Ishikawa (cell line): Measurements from ENCODE around the gene CISD3.

ENCODE experiments used
- CEBPB ChIP-seq: IDR thresholded peaks from 2 replicates; pipeline ENCODE4 v1.6.1; 2012
- CREB1 ChIP-seq: IDR thresholded peaks from 2 replicates; pipeline ENCODE4 v1.6.1; 2012; ENCODE audit warnings: low read depth
- EGR1 ChIP-seq: IDR thresholded peaks from 2 replicates; pipeline ENCODE4 v1.6.1; 2012
- EP300 ChIP-seq: IDR thresholded peaks from 2 replicates; pipeline ENCODE4 v1.6.1; 2012; ENCODE audit warnings: borderline replicate concordance
- FOXM1 ChIP-seq: IDR thresholded peaks from 2 replicates; pipeline ENCODE4 v1.6.1; 2012; ENCODE audit warnings: low read depth, borderline replicate concordance
- NFIC ChIP-seq: IDR thresholded peaks from 2 replicates; pipeline ENCODE4 v1.6.1; 2012
- RAD21 ChIP-seq: IDR thresholded peaks from 2 replicates; pipeline ENCODE4 v1.6.1; 2012; ENCODE audit warnings: low read depth
- TAF1 ChIP-seq: IDR thresholded peaks from 2 replicates; pipeline ENCODE4 v1.6.1; 2012; ENCODE audit warnings: low read depth, mild to moderate bottlenecking
- TCF12 ChIP-seq: IDR thresholded peaks from 2 replicates; pipeline ENCODE4 v1.6.1; 2012; ENCODE audit warnings: low read depth
- TEAD4 ChIP-seq: IDR thresholded peaks from 2 replicates; pipeline ENCODE4 v1.6.1; 2012
- YY1 ChIP-seq: IDR thresholded peaks from 2 replicates; pipeline ENCODE4 v1.6.1; 2012; ENCODE audit warnings: low read depth
- ZBTB7A ChIP-seq: IDR thresholded peaks from 2 replicates; pipeline ENCODE4 v1.6.1; 2012; ENCODE audit warnings: low read depth
- TF ChIP-seq, protein P1 (sequence below): IDR thresholded peaks from 2 replicates; pipeline ENCODE4 v1.6.1; 2012; ENCODE audit warnings: low read depth, mild to moderate bottlenecking
- TF ChIP-seq, protein P2 (sequence below): IDR thresholded peaks from 2 replicates; pipeline ENCODE4 v1.6.1; 2012
- TF ChIP-seq, protein P3 (sequence below): IDR thresholded peaks from 2 replicates; pipeline ENCODE4 v1.6.1; 2012

CISD3 gene

DNA sequence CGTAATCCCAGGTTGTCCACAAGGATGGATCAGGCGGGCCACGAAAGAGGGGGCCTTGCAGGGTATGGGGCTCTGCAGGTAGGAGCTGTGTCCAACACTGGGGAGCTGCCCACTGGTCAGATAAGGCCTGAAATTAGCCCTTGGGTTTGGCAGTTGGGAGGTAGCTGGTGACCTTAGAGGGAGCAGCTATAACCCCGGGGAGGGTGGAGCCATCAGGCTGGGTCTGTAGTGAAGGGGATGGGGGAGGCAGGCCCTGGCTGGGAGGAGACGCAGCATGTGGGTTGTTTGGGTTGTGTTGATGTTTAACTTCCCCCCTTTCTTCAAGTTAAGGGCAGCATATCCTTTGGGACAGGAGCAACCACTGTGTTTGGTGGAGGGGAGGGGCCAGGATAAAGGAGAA is 19.2 kb upstream of the CISD3 start:
- no peak for TF ChIP-seq NFIC
- TF ChIP-seq EGR1: no peak
- no peak for TF ChIP-seq TCF12
- TF ChIP-seq, protein P1, sequence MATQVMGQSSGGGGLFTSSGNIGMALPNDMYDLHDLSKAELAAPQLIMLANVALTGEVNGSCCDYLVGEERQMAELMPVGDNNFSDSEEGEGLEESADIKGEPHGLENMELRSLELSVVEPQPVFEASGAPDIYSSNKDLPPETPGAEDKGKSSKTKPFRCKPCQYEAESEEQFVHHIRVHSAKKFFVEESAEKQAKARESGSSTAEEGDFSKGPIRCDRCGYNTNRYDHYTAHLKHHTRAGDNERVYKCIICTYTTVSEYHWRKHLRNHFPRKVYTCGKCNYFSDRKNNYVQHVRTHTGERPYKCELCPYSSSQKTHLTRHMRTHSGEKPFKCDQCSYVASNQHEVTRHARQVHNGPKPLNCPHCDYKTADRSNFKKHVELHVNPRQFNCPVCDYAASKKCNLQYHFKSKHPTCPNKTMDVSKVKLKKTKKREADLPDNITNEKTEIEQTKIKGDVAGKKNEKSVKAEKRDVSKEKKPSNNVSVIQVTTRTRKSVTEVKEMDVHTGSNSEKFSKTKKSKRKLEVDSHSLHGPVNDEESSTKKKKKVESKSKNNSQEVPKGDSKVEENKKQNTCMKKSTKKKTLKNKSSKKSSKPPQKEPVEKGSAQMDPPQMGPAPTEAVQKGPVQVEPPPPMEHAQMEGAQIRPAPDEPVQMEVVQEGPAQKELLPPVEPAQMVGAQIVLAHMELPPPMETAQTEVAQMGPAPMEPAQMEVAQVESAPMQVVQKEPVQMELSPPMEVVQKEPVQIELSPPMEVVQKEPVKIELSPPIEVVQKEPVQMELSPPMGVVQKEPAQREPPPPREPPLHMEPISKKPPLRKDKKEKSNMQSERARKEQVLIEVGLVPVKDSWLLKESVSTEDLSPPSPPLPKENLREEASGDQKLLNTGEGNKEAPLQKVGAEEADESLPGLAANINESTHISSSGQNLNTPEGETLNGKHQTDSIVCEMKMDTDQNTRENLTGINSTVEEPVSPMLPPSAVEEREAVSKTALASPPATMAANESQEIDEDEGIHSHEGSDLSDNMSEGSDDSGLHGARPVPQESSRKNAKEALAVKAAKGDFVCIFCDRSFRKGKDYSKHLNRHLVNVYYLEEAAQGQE: no peak
- no peak for TF ChIP-seq ZBTB7A
- no peak for TF ChIP-seq TAF1
- TF ChIP-seq CEBPB: no peak
- TF ChIP-seq CREB1: no peak
- TF ChIP-seq, protein P2, sequence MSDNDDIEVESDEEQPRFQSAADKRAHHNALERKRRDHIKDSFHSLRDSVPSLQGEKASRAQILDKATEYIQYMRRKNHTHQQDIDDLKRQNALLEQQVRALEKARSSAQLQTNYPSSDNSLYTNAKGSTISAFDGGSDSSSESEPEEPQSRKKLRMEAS: no peak
- TF ChIP-seq FOXM1: no peak
- no peak for TF ChIP-seq RAD21
- TF ChIP-seq YY1: no peak
- no peak for TF ChIP-seq EP300

DNA sequence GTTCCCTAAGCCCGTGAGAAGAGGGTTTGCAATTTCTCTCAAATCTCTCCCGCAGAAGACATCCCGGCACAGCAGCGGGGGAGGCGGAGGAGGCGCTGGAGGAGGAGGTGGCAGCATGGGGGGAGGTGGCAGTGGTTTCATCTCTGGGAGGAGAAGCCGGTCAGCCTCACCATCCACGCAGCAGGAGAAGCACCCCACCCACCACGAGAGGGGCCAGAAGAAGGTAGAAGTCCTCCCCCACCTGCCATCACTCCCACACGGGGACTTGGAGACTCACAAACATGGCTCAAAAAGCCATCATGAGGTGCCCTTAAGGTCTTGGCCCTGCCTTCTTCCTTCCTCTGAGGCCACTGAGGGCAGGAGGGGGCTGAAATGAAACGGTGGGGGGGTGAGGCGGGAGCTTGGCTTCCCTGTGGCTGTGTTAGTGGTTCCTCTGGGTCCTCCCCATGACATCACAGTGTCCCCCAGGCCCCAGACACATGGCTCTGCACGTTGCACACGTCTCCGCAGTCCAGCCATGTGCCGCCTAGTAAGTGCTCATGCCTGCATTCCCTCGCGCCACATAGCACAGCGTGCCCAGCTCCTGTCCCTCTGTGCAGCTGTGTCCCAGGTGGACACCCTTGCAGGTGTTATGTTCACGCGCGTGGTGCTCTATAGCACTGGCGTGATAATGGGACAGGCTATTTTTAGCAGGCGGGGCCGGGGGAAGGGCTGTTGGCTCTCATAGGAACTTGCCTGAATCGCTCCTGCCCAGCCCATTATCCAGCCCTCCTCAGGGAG is 18.2 kb upstream of the CISD3 start:
- TF ChIP-seq TEAD4: no peak

DNA sequence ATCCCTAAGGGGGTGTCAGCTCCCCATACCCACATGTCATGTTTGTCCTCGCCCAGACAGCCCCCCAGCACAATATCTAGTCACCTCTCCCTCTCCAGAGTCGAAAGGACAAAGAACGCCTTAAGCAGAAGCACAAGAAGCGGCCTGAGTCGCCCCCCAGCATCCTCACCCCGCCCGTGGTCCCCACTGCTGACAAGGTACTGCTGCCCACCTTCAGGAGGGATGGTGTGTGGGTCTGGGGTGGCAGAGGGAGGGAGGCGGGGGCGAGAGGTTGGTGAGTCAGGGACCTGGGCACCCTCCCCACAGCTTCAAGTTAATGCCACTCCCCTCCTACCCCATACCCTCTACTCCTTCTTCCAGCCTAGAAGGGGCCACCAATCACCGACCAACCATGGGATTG is 17.5 kb upstream of the CISD3 start:
- TF ChIP-seq TEAD4: no peak
- TF ChIP-seq, protein P1: no peak
- no peak for TF ChIP-seq CEBPB
- TF ChIP-seq RAD21: no peak

DNA sequence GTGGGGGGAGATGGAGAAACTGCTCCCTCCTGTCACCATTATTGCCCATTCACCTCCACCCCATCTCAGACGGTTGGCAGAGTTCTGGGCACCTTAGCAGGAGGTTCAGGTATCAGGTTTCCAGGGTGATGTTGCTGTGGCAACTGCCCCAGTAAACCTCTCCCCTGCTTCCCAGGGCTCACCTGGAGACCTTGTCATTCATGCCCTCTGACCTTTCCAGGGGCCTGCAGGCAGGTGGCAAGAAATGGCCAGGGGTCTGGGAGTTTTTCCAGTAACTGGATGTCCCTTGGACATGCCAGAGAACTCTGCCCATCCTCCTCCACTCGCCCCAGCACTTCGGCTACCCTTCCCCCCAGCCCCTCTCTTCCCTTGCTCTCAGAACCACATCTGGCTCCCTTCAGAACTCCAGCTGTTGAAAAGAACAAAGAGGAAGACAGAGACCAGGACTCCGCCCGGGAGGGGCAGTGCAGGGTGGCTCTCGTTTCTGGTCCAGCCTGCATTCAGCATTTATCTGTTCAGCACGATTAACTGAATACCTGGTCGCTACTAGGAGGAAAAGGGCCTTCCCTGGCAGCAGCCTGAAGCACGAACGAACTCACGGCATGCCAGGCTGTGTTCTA is 16.6 kb upstream of the CISD3 start:
- no peak for TF ChIP-seq CREB1
- no peak for TF ChIP-seq EP300
- TF ChIP-seq EGR1: no peak
- no peak for TF ChIP-seq TCF12
- no peak for TF ChIP-seq TAF1
- TF ChIP-seq YY1: no peak
- TF ChIP-seq NFIC: no peak
- no peak for TF ChIP-seq ZBTB7A
- no peak for TF ChIP-seq CEBPB
- TF ChIP-seq, protein P2: no peak
- TF ChIP-seq TEAD4: no peak
- TF ChIP-seq, protein P3, sequence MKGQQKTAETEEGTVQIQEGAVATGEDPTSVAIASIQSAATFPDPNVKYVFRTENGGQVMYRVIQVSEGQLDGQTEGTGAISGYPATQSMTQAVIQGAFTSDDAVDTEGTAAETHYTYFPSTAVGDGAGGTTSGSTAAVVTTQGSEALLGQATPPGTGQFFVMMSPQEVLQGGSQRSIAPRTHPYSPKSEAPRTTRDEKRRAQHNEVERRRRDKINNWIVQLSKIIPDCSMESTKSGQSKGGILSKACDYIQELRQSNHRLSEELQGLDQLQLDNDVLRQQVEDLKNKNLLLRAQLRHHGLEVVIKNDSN: no peak
- TF ChIP-seq, protein P1: no peak
- TF ChIP-seq RAD21: no peak
- no peak for TF ChIP-seq FOXM1

DNA sequence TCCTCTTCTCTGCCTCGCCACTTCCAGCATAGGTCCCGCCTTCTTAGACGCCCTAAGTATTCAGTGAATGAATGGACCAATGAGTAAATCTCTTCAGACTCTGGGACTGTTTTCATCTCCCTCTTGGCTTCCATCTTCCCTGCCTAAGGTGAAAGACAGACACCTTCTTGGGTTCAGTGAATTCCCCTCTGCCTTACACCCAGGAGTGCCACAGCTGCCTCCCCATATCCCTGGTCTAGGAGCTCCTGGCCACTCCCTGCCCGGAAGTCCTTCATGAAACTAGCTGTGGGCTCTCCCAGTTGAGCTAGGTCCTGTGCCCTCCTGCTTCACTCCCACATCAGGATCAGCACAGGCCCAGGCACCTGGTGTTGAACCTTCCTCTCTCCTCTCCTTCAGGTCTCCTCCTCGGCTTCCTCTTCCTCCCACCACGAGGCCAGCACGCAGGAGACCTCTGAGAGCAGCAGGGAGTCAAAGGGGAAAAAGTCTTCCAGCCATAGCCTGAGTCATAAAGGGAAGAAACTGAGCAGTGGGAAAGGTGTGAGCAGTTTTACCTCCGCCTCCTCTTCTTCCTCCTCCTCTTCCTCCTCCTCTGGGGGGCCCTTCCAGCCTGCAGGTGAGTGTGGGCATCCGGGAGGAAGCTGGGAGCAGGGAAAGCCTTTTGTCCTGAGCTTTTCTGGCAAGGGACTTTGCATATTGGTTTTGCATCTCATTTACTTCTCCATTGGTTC is 14.8 kb upstream of the CISD3 start:
- TF ChIP-seq CEBPB (no peak), TAF1 (no peak), EP300 (no peak), TCF12 (no peak), ZBTB7A (no peak), RAD21 (no peak), CREB1 (no peak), YY1 (no peak), NFIC (no peak), TEAD4 (no peak), EGR1 (no peak), FOXM1 (no peak)
- TF ChIP-seq, protein P1: no peak
- TF ChIP-seq, protein P3: no peak
- TF ChIP-seq, protein P2: no peak
